ENCODE data around the gene AGBL5. TPM values are rescaled to one million over a fixed set of nuclear protein-coding genes. Genes with fewer than 3 reads are reported as not detected.

Gene AGBL5
- total and polyA plus RNA-seq, 2 donors (not counting 1 experiment from before 2014, with no cell fraction given): 10.0 to 17.5 TPM

DNA sequence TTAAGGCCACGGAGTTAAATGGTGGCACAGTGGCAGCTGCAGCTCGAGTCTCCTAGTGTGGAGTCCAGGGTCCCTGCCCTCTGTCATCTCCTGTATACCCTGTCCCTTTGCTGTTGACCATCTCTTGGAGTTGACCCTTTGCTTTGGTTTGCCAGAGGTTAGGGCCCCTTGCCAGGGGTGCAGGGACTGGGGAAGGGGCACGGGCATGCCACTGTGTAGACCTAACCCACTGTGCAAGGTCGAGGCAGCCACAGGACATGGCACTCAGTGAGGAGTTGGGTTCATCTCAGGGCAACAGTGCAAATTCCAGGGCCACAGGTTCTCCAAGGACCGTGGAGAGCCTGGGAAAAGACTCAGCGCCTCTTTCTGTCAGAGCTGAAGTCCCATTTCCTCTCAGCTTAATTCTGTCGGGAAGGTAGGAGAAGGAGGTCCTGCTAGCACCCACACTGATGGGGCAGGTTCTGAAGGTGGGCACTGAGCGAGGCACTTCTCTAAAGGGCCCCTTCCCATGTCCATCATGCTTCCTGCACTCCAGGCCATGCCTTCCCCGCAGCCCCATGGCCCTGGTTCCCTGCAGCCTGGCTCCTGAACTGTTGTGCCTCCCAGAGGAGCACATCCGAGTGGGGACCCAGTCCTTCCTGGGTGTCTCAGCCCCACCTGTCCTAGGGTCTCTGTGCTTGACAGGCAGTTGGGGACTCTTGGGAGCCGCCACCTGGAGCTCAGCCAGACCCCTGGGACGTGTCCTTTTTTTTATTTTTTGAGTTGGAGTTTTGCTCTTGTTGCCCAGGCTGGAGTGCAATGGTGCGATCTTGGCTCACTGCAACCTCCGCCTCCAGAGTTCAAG lies 37.9 kb downstream of the AGBL5 start:
- H3K4me3 Mint-ChIP-seq: no peak overlapping the region
- ATAC-seq (ENCODE audit: low read depth): no peak

More for the DNA sequence above, 37.9 kb downstream of the AGBL5 start:
- intact Hi-C loops (cut with micrococcal nuclease): loop anchor here (5.0 to 10.0 kb wide), 4 partner anchors 127 to 1785 kb away; partner anchors contain the start of genes ASXL2, CENPA and TRMT61B
- ChIA-PET POLR2A (interaction anchor here (0.6 kb wide), 1 partner anchor 44 kb away, joined by 4 read pairs; no protein-coding TSS in a partner anchor), CTCF (interaction anchor here (0.7 kb wide), 1 partner anchor 374 kb away, joined by 3 read pairs; no protein-coding TSS in a partner anchor)
- no peak for TF ChIP-seq EZH2 (IDR thresholded peaks at IDR 0.05; ENCODE audit: borderline replicate concordance, insufficient read depth, low read depth, low read length, poor library complexity, severe bottlenecking)
- TF ChIP-seq, protein P1, sequence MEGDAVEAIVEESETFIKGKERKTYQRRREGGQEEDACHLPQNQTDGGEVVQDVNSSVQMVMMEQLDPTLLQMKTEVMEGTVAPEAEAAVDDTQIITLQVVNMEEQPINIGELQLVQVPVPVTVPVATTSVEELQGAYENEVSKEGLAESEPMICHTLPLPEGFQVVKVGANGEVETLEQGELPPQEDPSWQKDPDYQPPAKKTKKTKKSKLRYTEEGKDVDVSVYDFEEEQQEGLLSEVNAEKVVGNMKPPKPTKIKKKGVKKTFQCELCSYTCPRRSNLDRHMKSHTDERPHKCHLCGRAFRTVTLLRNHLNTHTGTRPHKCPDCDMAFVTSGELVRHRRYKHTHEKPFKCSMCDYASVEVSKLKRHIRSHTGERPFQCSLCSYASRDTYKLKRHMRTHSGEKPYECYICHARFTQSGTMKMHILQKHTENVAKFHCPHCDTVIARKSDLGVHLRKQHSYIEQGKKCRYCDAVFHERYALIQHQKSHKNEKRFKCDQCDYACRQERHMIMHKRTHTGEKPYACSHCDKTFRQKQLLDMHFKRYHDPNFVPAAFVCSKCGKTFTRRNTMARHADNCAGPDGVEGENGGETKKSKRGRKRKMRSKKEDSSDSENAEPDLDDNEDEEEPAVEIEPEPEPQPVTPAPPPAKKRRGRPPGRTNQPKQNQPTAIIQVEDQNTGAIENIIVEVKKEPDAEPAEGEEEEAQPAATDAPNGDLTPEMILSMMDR (IDR thresholded peaks at IDR 0.05): no peak
- H3K79me2 ChIP-seq (ENCODE audit: control insufficient read depth, insufficient read depth, low read length): peaks cover 4% of the 10 kb centered on the region
- H3K4me1 ChIP-seq (ENCODE audit: control insufficient read depth in 2 of 2, insufficient read depth in 2 of 2, low read length in 2 of 2): peaks cover 13 to 20% of the 10 kb centered on the region in 2 donors
- no peaks in the 10 kb centered on the region for H3K27me3 Mint-ChIP-seq
- WGBS (ENCODE audit: insufficient coverage): 96% methylated on average over 14 of the region's 14 CpGs
- no peaks in the 10 kb centered on the region for H4K20me1 ChIP-seq (ENCODE audit: control insufficient read depth, insufficient read depth, low read length, poor library complexity, severe bottlenecking)
- no peak overlapping the region for H3K9ac ChIP-seq (ENCODE audit: low read length)
- H3K9me3 Mint-ChIP-seq (ENCODE audit: insufficient read depth): no peaks in the 10 kb centered on the region
- H3K36me3 ChIP-seq (replicated peaks in 1 of 2; ENCODE audit: control extremely low read depth in 1 of 2, control insufficient read depth in 1 of 2, extremely low read depth in 1 of 2, insufficient read depth in 2 of 2, low read length in 1 of 2): no peaks in the 10 kb centered on the region
- H3K4me1 Mint-ChIP-seq: peaks cover 18% of the 10 kb centered on the region
- H2AFZ ChIP-seq (ENCODE audit: insufficient read depth, low read depth, low read length, poor library complexity, severe bottlenecking): no peak overlapping the region
- no peak for DNase-seq
- H3K27ac Mint-ChIP-seq: no peak overlapping the region
- no peak overlapping the region for H3K27ac ChIP-seq (ENCODE audit: low read length in 2 of 2)
- H3K9me3 ChIP-seq (ENCODE audit: control extremely low read depth in 1 of 3, control insufficient read depth in 2 of 3, insufficient read depth in 1 of 3, low read length in 2 of 3): no peaks in the 10 kb centered on the region
- H3K27me3 ChIP-seq (replicated peaks in 1 of 4; ENCODE audit: control extremely low read depth in 1 of 4, control insufficient read depth in 3 of 4, insufficient read depth in 4 of 4, low read length in 3 of 4): no peaks in the 10 kb centered on the region
- H3K4me3 ChIP-seq (ENCODE audit: control extremely low read depth in 1 of 5, extremely low read depth in 1 of 5, insufficient read depth in 1 of 5, low read depth in 2 of 5, low read length in 4 of 5): no peak overlapping the region
- no peak overlapping the region for H3K4me2 ChIP-seq (replicated peaks; ENCODE audit: low read depth, low read length, poor library complexity, severe bottlenecking)
